HCEC 1CT (cell line): Measurements from ENCODE around the gene RRP1.

Experiments used
- DNase-seq: peaks from one replicate; pipeline ENCODE4 v3.0.0-alpha.2; 2017

The RRP1 gene

GRCh38 chr21:43803558-43804300, 14.4 kb downstream of the RRP1 start:
- DNase-seq, result no peak

DNA sequence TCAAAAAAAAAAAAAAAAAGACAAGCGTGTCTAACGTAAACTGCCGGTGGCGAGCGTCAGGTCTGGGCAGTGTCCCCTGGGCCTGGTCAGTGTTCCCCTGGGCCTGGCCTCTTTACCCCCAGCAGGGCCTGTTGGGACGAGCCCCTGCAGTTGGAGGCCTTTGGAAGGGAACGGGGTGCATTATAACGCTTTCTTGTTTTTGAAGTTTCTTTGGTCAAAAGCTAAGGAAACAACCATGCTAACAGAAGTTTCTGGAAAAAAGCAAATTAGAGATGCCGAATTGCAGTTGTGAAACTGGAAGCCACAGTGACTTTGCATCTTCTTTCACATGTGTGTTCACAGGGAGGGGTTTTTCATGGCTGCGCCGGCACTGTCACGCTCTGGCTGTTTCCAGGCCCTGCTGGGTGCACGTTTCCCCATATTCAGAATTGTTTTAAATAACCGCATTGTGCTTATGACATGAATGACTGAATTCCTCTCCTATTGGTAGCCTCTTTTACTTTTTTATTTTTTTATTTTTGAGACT, 16.0 kb downstream of the RRP1 start:
- no peak for DNase-seq

DNA sequence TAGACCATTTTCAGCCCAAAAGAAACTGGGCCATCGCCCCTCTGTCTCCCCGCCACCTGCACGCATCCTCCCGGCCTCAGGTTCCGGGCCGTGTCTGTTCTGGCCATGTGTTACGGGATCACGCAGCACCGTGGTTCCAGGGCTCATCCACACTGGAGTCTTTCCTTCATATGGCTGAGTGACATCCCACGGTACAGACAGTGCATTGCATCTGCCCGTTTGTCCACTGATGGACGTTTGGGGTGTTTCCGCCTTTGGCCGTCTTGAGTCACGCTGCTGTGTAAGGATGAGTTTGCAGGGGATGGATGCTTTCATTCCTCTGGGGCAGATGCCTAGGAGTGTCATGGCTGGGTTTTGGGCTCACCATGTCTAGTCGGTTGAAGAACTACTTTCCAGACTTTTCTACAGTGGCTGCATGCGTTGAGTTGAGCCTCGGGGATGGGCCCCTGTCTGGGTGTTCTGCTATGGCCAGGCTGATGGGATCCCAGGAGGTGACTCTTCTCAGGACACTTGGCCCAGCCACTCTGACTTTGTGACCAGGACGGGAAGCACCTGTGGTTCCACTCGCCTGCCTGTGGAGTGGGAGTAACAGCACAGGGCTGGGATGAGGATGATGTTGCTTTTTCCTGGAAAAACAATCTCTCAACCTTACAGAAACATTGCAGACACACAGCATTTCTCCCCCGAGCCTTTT, 16.8 kb downstream of the RRP1 start:
- DNase-seq, result no peak

GRCh38 chr21:43808367-43808766, 19.0 kb downstream of the RRP1 start:
- no peak for DNase-seq

GRCh38 chr21:43808832-43809251, 19.5 kb downstream of the RRP1 start:
- no peak for DNase-seq

- no peak for DNase-seq
Observed at GRCh38 chr21:43809346-43809799, 20.0 kb downstream of the RRP1 start.

DNA sequence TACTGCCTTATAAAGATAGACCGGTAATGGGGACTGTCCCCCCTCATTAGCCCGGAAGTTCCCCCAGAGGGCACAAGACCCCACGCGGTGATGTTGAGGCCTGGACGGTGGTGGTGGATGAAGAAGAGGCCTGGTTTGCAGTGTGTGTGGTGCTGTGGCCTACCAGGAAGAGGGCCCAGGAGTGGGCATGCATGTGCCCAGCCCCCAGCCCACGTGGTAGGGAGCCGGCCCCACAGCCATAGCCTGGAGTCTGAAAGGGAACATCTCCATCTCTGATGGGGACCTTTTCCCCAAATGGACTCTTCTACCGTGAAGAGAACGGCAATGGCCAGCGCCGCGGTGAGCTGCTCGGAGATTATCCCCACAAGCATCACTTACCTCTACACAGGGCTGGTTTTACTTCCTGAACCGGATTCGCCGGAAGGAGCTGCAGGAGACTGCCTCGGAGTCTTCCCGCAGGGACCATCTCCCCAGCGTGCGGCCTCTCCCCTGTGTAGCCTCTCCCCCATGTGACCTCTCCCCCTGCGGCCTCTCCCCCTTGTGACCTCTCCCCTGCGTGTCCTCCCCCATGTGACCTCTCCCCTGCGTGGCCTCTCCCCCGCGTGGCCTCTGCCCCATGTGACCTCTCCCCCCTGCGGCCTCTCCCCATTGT, 20.6 kb downstream of the RRP1 start:
- DNase-seq, result no peak

GRCh38 chr21:43810505-43811261, 21.3 kb downstream of the RRP1 start:
- DNase-seq, result peak; percentile 38

DNA sequence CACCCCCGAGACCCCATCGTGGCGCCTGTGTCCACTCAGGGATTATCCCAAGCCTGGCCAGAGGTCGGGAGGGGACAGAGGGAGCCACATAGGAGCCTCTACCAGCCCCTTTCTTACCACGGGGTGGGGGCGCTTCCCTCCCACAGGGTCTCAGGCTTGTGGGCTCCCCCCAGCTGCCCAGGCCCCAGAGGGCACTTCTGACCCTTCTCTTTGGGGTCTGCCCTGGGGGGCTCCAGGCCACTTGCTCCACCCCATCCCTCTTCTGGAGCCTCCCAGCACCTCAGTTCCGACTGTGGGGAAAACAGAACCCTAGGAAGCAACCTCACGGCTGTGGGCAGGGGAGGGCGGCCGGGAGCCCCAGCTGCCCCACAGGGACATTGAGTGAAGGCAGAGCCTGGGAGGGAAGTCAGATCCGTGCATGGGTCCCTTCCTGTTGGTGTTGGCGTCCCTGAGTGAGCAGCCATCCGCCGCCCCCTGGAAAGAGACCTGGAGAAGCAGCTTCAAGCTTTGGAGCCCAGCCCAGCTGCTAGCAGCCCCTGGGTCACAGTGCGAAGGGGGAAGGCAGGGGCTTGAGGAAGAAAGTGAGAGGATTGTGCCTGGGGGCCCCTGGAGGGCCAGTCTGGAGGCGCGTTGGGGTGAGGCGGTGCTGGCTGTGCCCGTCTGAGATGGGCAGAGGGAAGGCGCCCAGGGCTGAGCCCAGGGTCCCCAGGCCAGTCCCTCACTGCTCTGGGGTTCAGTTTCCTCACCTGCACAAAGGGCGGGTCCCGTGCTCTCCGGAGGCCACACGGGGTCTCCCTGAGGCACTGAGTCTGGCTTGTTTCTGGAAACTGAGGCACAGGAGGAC, 22.1 kb downstream of the RRP1 start:
- no peak for DNase-seq

- DNase-seq, result no peak
Observed at GRCh38 chr21:43812139-43812821, 22.9 kb downstream of the RRP1 start.

- DNase-seq, result no peak
Observed at GRCh38 chr21:43812957-43813655, 23.7 kb downstream of the RRP1 start.

- DNase-seq, result no peak
Observed at GRCh38 chr21:43813656-43813980, 24.2 kb downstream of the RRP1 start.

DNA sequence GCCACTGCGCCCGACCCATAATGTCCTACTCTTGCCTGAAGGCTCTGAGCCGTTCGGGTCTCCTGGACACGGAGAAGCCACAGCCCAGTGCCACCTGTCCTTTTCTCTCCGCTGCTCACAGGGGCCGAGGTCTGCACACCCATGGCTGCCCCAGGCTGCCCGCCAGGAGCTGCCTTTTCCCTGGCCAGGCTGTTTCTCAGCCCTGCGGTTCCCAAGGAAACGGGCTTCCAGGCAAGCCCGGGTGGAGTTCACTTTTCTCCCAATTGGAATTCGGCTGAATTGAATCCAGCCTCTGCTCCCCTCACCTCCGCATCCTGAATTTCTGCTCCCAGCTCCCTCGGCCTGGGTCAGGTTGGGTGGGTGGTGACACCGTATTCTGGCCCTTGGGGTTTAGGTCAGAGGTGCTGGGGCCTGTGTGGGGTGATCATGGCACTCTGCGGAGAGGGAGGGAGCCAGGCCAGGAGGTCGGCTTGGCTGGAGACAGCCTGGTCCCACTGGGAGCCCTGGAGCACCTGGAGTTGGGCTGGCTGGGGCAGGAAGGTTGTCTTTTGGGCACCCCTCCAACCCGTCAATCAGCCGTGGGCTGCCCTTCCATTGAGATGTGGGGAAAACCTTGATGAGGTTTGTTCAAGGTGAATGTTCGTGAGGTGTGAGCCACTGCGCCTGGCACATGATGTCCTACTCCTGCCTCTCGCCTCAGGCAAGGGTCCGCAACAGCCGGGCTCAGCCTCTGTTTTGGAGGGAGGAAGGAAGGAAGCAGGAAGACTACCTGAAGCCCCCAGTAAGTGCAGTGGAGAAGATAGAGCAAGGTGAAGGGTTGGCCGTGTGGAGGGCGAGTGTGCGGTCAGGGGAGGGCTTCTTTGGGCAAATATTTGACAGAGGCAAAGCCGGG, 25.1 kb downstream of the RRP1 start:
- DNase-seq, result no peak

DNA sequence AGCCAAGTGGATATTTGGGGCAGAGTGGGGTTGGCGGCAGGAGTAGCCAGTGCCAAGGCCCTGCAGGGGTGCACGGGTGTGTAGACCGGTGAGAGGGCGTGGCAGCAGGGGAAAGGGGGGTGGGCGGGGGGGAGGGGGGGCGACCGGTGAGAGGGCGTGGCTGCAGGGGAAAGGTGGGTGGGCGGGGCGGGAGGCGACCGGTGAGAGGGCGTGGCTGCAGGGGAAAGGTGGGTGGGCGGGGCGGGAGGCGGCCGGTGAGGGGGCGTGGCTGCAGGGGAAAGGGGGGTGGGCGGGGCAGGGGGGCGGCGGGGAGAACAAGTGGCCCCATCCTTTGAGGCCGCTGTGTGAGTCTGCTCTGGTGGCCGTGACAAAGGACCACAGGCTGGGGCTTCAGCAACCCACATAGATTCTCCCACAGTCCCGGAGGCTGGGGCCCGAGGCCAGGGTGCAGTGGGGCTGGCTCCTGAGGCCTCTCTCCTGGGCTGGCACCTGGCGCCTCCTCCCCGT, 25.8 kb downstream of the RRP1 start:
- no peak for DNase-seq

GRCh38 chr21:43815991-43816390, 26.6 kb downstream of the RRP1 start:
- no peak for DNase-seq

DNA sequence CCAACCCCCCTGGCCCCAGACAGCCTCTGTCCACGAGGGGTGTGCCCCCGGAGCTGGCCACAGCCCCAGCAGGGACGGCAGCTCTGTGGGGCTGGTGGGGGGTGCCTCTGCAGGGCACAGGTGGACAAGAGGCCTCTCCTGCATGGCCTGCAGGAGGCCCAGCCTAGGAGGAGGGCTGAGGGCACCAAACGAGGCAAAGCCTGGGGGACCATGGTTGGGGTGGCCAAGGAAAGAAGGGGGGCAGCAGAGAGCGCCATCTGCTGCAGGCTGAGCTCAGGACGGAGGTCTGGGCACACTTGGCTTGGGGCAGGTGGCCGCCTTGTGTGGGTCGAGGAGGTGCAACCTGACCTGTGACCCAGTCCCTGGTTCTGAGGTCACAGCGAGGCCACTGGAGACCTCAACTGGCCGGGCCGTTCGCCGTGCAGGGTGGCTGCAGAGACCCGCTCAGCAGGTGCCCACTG, 27.3 kb downstream of the RRP1 start:
- DNase-seq, result no peak

- no peak for DNase-seq
Observed at GRCh38 chr21:43817157-43818086, 28.0 kb downstream of the RRP1 start.

DNA sequence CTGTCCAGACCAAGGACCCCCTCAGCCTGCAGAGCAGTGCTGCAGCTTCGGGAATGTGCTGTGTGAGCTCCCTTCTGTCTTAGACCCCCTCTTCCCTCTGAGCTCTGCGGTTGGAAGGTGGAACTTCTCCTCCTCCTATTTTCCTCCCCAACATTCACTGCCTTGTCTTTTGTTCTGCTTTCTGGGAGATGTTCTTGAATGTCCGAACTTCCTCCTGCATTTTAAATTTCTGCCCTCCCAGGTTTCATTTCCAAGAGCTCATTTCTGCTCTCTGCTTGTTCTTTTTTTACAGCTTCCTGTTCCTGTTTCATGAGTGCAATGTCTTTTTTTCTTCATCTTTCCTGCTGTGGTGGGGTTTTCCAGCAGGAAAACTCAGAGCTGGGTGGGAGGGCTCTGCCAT, 29.3 kb downstream of the RRP1 start:
- no peak for DNase-seq
